ENCODE results near the gene RAD50.
"Not testable (repeated sequence)": the region's sequence is repeated elsewhere in the genome, so short reads cannot be mapped to it uniquely, and the experiment has no call there.

RAD50 gene

GRCh38 chr5:132556763-132557477, at the start of gene RAD50:
Gene RAD50, plus strand, starts transcription at chr5:132556977. Its CDS starts 348 bp downstream, at chr5:132557325.
- ATAC-seq (ENCODE audit: low read depth) (peak; percentile 97), DNase-seq (ENCODE audit: low spot score in 2 of 2) (peak; percentile 84 to 86)
- no peaks in the 10 kb centered on the region for H3K27me3 Mint-ChIP-seq
- H3K4me3 Mint-ChIP-seq: peak within 1 kb of the TSS; percentile 96
- peak within 1 kb of the TSS; percentile 97 for H3K27ac Mint-ChIP-seq
- peaks cover 7% of the 10 kb centered on the region for H3K9me3 Mint-ChIP-seq
- no peaks in the 10 kb centered on the region for H3K36me3 Mint-ChIP-seq
- peaks cover 3% of the 10 kb centered on the region for H3K4me1 Mint-ChIP-seq

- ATAC-seq (ENCODE audit: low read depth): no peak
- Mint-ChIP-seq H3K27me3 (no peaks in the 10 kb centered on the region), H3K9me3 (peaks cover 5% of the 10 kb centered on the region), H3K27ac (no peak overlapping the region), H3K4me1 (peaks cover 6% of the 10 kb centered on the region), H3K4me3 (no peak overlapping the region), H3K36me3 (no peaks in the 10 kb centered on the region)
- DNase-seq (ENCODE audit: low spot score in 2 of 2): no peak
Observed at GRCh38 chr5:132510076-132510475, 46.7 kb upstream of the RAD50 start.

- H3K9me3 Mint-ChIP-seq; ATAC-seq (ENCODE audit: low read depth); H3K4me1 Mint-ChIP-seq; H3K4me3 Mint-ChIP-seq; DNase-seq (ENCODE audit: low spot score in 2 of 2); H3K27ac Mint-ChIP-seq; H3K36me3 Mint-ChIP-seq; H3K27me3 Mint-ChIP-seq: not testable (repeated sequence)
Observed at GRCh38 chr5:132513618-132514336, 43.0 kb upstream of the RAD50 start.

GRCh38 chr5:132522067-132522466, 34.7 kb upstream of the RAD50 start:
- not testable (repeated sequence) for H3K27me3 Mint-ChIP-seq; H3K27ac Mint-ChIP-seq; ATAC-seq (ENCODE audit: low read depth); H3K9me3 Mint-ChIP-seq; H3K36me3 Mint-ChIP-seq; DNase-seq (ENCODE audit: low spot score in 2 of 2); H3K4me3 Mint-ChIP-seq
- H3K4me1 Mint-ChIP-seq: peaks cover 25% of the 10 kb centered on the region

GRCh38 chr5:132524877-132525276, 31.9 kb upstream of the RAD50 start:
- not testable (repeated sequence) for H3K9me3 Mint-ChIP-seq; DNase-seq (ENCODE audit: low spot score in 2 of 2); H3K27me3 Mint-ChIP-seq; H3K27ac Mint-ChIP-seq; H3K4me3 Mint-ChIP-seq; H3K36me3 Mint-ChIP-seq
- ATAC-seq (ENCODE audit: low read depth): peak; percentile 4
- H3K4me1 Mint-ChIP-seq: peaks cover 36% of the 10 kb centered on the region

- Mint-ChIP-seq H3K4me3 (peak overlapping the region; percentile 62), H3K4me1 (peaks cover 36% of the 10 kb centered on the region), H3K27ac (peak overlapping the region; percentile 2), H3K27me3 (no peaks in the 10 kb centered on the region), H3K36me3 (no peaks in the 10 kb centered on the region), H3K9me3 (no peaks in the 10 kb centered on the region)
- DNase-seq (ENCODE audit: low spot score in 2 of 2): no peak
- ATAC-seq (ENCODE audit: low read depth): peak; percentile 84
Observed at GRCh38 chr5:132525299-132525724, 31.5 kb upstream of the RAD50 start.

GRCh38 chr5:132526290-132526973, 30.3 kb upstream of the RAD50 start:
- DNase-seq (ENCODE audit: low spot score in 2 of 2): peak; percentile 52 to 64
- no peak overlapping the region for H3K4me3 Mint-ChIP-seq
- peak; percentile 28 for ATAC-seq (ENCODE audit: low read depth)
- H3K27ac Mint-ChIP-seq: no peak overlapping the region
- H3K27me3 Mint-ChIP-seq: no peaks in the 10 kb centered on the region
- H3K36me3 Mint-ChIP-seq: no peaks in the 10 kb centered on the region
- H3K9me3 Mint-ChIP-seq: no peaks in the 10 kb centered on the region
- H3K4me1 Mint-ChIP-seq: peaks cover 34% of the 10 kb centered on the region

- ATAC-seq (ENCODE audit: low read depth) (no peak), DNase-seq (ENCODE audit: low spot score in 2 of 2) (no peak)
- H3K36me3 Mint-ChIP-seq: no peaks in the 10 kb centered on the region
- H3K4me1 Mint-ChIP-seq: peaks cover 33% of the 10 kb centered on the region
- no peak overlapping the region for H3K27ac Mint-ChIP-seq
- no peaks in the 10 kb centered on the region for H3K9me3 Mint-ChIP-seq
- no peaks in the 10 kb centered on the region for H3K27me3 Mint-ChIP-seq
- no peak overlapping the region for H3K4me3 Mint-ChIP-seq
Observed at GRCh38 chr5:132526974-132527564, 29.7 kb upstream of the RAD50 start.

- DNase-seq (ENCODE audit: low spot score in 2 of 2) (no peak), ATAC-seq (ENCODE audit: low read depth) (no peak)
- Mint-ChIP-seq H3K27me3 (no peaks in the 10 kb centered on the region), H3K9me3 (no peaks in the 10 kb centered on the region), H3K27ac (no peak overlapping the region), H3K4me3 (no peak overlapping the region), H3K36me3 (no peaks in the 10 kb centered on the region), H3K4me1 (peaks cover 31% of the 10 kb centered on the region)
Observed at GRCh38 chr5:132528021-132528420, 28.8 kb upstream of the RAD50 start.

- ATAC-seq (ENCODE audit: low read depth): peak; percentile 50
- Mint-ChIP-seq H3K4me1 (peaks cover 31% of the 10 kb centered on the region), H3K27me3 (no peaks in the 10 kb centered on the region), H3K36me3 (no peaks in the 10 kb centered on the region), H3K4me3 (no peak overlapping the region), H3K9me3 (no peaks in the 10 kb centered on the region), H3K27ac (no peak overlapping the region)
- no peak for DNase-seq (ENCODE audit: low spot score in 2 of 2)
Observed at GRCh38 chr5:132528866-132529634, 27.7 kb upstream of the RAD50 start.

- ATAC-seq (ENCODE audit: low read depth): no peak
- Mint-ChIP-seq H3K4me3 (no peak overlapping the region), H3K4me1 (peaks cover 18% of the 10 kb centered on the region), H3K27ac (no peak overlapping the region), H3K36me3 (no peaks in the 10 kb centered on the region), H3K9me3 (no peaks in the 10 kb centered on the region), H3K27me3 (peaks cover 2% of the 10 kb centered on the region)
- no peak for DNase-seq (ENCODE audit: low spot score in 2 of 2)
Observed at GRCh38 chr5:132530946-132531345, 25.8 kb upstream of the RAD50 start.

- Mint-ChIP-seq H3K36me3 (no peaks in the 10 kb centered on the region), H3K27ac (no peak overlapping the region)
- DNase-seq (ENCODE audit: low spot score in 2 of 2): no peak
Observed at GRCh38 chr5:132539716-132540115, 17.1 kb upstream of the RAD50 start.

GRCh38 chr5:132540149-132540548, 16.6 kb upstream of the RAD50 start:
- no peak for DNase-seq (ENCODE audit: low spot score in 2 of 2)
- no peak overlapping the region for H3K4me3 Mint-ChIP-seq
- H3K27ac Mint-ChIP-seq: no peak overlapping the region
- no peaks in the 10 kb centered on the region for H3K4me1 Mint-ChIP-seq
- H3K27me3 Mint-ChIP-seq: peaks cover 2% of the 10 kb centered on the region
- H3K9me3 Mint-ChIP-seq: no peaks in the 10 kb centered on the region
- no peaks in the 10 kb centered on the region for H3K36me3 Mint-ChIP-seq
- ATAC-seq (ENCODE audit: low read depth): no peak

More at GRCh38 chr5:132539716-132540115, 17.1 kb upstream of the RAD50 start:
- no peak overlapping the region for H3K4me3 Mint-ChIP-seq
- H3K27me3 Mint-ChIP-seq: peaks cover 2% of the 10 kb centered on the region
- ATAC-seq (ENCODE audit: low read depth): no peak
- no peaks in the 10 kb centered on the region for H3K4me1 Mint-ChIP-seq
- no peaks in the 10 kb centered on the region for H3K9me3 Mint-ChIP-seq

All from memory B cell (primary cell).